ENCODE measurements around the gene PRPF40B.

- TF ChIP-seq CTCF (IDR thresholded peaks at IDR 0.05): no peak
- no peak for TF ChIP-seq POLR2A (IDR thresholded peaks at IDR 0.05)
Measured at GRCh38 chr12:49582201-49582600, 41.2 kb upstream of the PRPF40B start.
